Progenitor cell of endocrine pancreas (in vitro differentiated cells): ENCODE data around the gene CD207. TPM values are rescaled to one million over a fixed set of nuclear protein-coding genes. Genes with fewer than 3 reads are reported as not detected.

Experiments used
- DNase-seq: peaks from one replicate; pipeline ENCODE4 v3.0.0; 2021; ENCODE audit warnings: low spot score; ENCODE audit not compliant: unreplicated experiment
- H3K27ac Mint-ChIP-seq: 2 replicates; pipeline ENCODE4 v1.8.0; 2021; ENCODE audit warnings: mild to moderate bottlenecking, moderate library complexity, mixed read lengths
- H3K27me3 Mint-ChIP-seq: 2 replicates; pipeline ENCODE4 v1.8.0; 2021; ENCODE audit warnings: mixed read lengths
- H3K36me3 Mint-ChIP-seq: 2 replicates; pipeline ENCODE4 v1.8.0; 2022; ENCODE audit warnings: mixed read lengths; ENCODE audit not compliant: insufficient read depth
- H3K4me1 Mint-ChIP-seq: 2 replicates; pipeline ENCODE4 v1.8.0; 2021; ENCODE audit warnings: low read depth, mixed read lengths
- H3K4me3 Mint-ChIP-seq: 2 replicates; pipeline ENCODE4 v1.8.0; 2021; ENCODE audit warnings: low read depth, mild to moderate bottlenecking, moderate library complexity, mixed read lengths
- H3K9me3 Mint-ChIP-seq: 2 replicates; pipeline ENCODE4 v1.8.0; 2021; ENCODE audit warnings: low read depth, mixed read lengths
- total RNA-seq: library from RNA; stranded (reverse); gene quantifications from 2 replicates; pipeline ENCODE4 v1.2.1, GENCODE V29; 2021
- TF ChIP-seq, protein P1 (sequence below): fragments of 200-600 bp; sonication (generic); IDR thresholded peaks from one replicate; pipeline ENCODE4 v1.5.0; 2021; ENCODE audit warnings: antibody characterized with exemption, mild to moderate bottlenecking; ENCODE audit not compliant: unreplicated experiment

The CD207 gene
- total RNA-seq, 1 donor from 2014 or later, result not detected

DNA sequence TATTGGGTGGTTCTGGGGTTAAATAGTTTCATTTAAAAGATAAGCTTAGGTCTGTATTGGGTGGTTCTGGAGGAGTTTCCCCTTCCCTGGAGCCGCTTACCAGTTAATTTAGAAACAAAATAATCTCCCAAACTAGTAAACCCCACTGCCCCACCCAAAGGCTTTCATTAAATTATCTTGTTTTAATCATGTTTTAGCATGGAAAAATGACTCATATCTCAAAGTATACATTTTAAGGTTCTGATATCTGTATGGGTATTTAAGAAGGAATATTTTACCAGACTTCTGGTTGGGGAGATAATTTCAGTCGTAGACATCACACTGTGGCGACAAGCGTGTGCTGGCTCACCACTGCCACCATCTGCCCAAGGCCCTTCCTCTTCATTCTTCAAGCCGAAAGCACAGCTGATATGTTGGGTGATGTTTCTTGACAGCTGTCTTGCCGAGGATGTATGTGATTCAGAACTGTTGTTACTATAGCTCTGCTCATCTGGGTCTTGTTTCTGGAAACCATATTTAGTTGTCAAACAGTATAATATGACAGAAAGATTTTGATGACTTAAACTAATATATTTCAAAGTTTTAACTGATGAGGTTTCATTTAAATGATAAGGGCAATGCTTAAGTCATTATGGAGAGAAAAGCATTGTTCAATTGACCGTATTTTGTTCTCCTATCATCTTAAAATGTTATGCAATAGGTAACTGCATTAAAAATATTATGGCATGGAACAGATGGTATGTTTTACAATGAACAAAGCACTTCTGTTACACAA is 50.3 kb downstream of the CD207 start:
- no peak for DNase-seq
- H3K27ac Mint-ChIP-seq, result no peak overlapping the region
- H3K27me3 Mint-ChIP-seq, result peaks cover 66% of the 10 kb centered on the region
- H3K4me3 Mint-ChIP-seq, result no peak overlapping the region
- TF ChIP-seq, protein P1, sequence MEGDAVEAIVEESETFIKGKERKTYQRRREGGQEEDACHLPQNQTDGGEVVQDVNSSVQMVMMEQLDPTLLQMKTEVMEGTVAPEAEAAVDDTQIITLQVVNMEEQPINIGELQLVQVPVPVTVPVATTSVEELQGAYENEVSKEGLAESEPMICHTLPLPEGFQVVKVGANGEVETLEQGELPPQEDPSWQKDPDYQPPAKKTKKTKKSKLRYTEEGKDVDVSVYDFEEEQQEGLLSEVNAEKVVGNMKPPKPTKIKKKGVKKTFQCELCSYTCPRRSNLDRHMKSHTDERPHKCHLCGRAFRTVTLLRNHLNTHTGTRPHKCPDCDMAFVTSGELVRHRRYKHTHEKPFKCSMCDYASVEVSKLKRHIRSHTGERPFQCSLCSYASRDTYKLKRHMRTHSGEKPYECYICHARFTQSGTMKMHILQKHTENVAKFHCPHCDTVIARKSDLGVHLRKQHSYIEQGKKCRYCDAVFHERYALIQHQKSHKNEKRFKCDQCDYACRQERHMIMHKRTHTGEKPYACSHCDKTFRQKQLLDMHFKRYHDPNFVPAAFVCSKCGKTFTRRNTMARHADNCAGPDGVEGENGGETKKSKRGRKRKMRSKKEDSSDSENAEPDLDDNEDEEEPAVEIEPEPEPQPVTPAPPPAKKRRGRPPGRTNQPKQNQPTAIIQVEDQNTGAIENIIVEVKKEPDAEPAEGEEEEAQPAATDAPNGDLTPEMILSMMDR, result peak; percentile 45
- peaks cover 6% of the 10 kb centered on the region for H3K4me1 Mint-ChIP-seq
- no peaks in the 10 kb centered on the region for H3K9me3 Mint-ChIP-seq
- no peaks in the 10 kb centered on the region for H3K36me3 Mint-ChIP-seq

DNA sequence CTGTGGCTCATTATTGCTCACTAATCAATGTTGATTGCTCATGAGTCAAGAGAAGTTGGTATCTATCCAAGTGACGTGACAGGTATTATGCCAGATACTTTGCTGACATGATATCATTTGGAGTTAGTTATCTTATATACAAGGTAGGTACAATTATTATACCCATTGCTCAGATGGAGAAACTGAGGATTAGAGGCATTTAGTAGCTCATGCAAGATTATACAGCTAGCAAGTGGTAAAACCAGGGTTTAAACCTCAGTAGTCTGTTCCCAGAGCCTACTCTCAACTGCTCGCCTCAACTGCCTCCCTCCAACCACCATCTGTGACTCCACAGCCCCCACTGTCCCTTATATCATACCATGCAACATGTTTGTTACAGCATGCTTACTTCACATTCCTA is 51.3 kb downstream of the CD207 start:
- Mint-ChIP-seq H3K4me3 (no peak overlapping the region), H3K36me3 (no peaks in the 10 kb centered on the region), H3K27me3 (peaks cover 67% of the 10 kb centered on the region), H3K27ac (no peak overlapping the region), H3K9me3 (no peaks in the 10 kb centered on the region), H3K4me1 (peaks cover 4% of the 10 kb centered on the region)
- TF ChIP-seq, protein P1, result no peak
- no peak for DNase-seq

Other genes with a start within 250 kb of the CD207 start
- gene ADD2, start 67.6 kb downstream of the CD207 start, total RNA-seq, result 1.1 and 1.3 TPM in 2 replicates
- gene FIGLA, start 45.2 kb downstream of the CD207 start, total RNA-seq, result not detected in 2 replicates
- gene CLEC4F, start 15.2 kb downstream of the CD207 start, total RNA-seq, result not detected in 2 replicates
- 0.31 TPM in 1 of 2 replicates, not detected in the other for gene VAX2, start 64.8 kb upstream of the CD207 start, total RNA-seq
- gene ATP6V1B1, start 100.1 kb upstream of the CD207 start, total RNA-seq, result not detected in 2 replicates
- 3.7 and 5.4 TPM in 2 replicates for gene ANKRD53, start 142.8 kb upstream of the CD207 start, total RNA-seq
- 35.4 and 36.9 TPM in 2 replicates for gene TEX261, start 159.1 kb upstream of the CD207 start, total RNA-seq
- gene NAGK, start 232.8 kb upstream of the CD207 start, total RNA-seq, result 115 and 127 TPM in 2 replicates